IPS-20b (cell line): ENCODE data around the gene ZBTB20.

ENCODE experiments used
- H3K27ac ChIP-seq: one replicate; pipeline ENCODE4 v1.5.1; 2013; ENCODE audit warnings: low read length
- H3K27me3 ChIP-seq: 2 replicates; pipeline ENCODE4 v1.6.1; 2013; ENCODE audit warnings: mild to moderate bottlenecking, low read length, inconsistent platforms; ENCODE audit not compliant: insufficient read depth
- H3K36me3 ChIP-seq: 2 replicates; pipeline ENCODE4 v1.6.1; 2013; ENCODE audit warnings: low read depth, mild to moderate bottlenecking, inconsistent platforms, low read length, moderate library complexity; ENCODE audit not compliant: insufficient read depth
- H3K4me1 ChIP-seq: 2 replicates; pipeline ENCODE4 v1.6.1; 2013; ENCODE audit warnings: mild to moderate bottlenecking, control low read depth, inconsistent platforms, low read length, moderate library complexity; ENCODE audit not compliant: insufficient read depth
- H3K4me3 ChIP-seq: 2 replicates; pipeline ENCODE4 v1.5.1; 2013; ENCODE audit warnings: mild to moderate bottlenecking, low read length, inconsistent platforms
- H3K9ac ChIP-seq: 2 replicates; pipeline ENCODE4 v1.6.1; 2013; ENCODE audit warnings: low read depth, mild to moderate bottlenecking, inconsistent platforms, low read length, moderate library complexity
- H3K9me3 ChIP-seq: 2 replicates; pipeline ENCODE4 v1.6.1; 2013; ENCODE audit warnings: mild to moderate bottlenecking, low read depth, low read length, inconsistent platforms; ENCODE audit not compliant: insufficient read depth

The ZBTB20 gene

DNA sequence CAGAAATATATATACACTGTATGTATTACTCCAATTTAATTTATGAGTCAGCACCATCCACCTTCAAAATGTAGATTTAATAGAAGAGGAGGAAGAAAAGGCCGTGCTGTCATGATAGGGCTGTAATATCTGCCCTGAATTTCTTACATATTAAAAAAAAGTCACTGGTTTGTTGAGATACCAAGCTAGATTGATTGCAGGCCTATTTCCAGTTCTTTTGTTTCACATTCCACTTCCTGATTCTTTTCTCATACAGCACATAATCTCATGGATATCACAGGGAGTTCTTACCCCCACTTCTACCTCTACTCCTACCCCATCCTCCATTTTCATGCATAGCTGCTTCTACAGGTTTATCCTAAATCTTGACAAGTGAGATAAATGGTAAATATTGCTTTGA lies 290.3 kb downstream of the ZBTB20 start:
- no peak overlapping the region for H3K4me3 ChIP-seq
- H3K9ac ChIP-seq = no peak overlapping the region
- no peaks in the 10 kb centered on the region for H3K9me3 ChIP-seq
- H3K36me3 ChIP-seq = no peaks in the 10 kb centered on the region
- H3K27ac ChIP-seq = no peak overlapping the region
- no peaks in the 10 kb centered on the region for H3K27me3 ChIP-seq
- peaks cover 12% of the 10 kb centered on the region for H3K4me1 ChIP-seq

DNA sequence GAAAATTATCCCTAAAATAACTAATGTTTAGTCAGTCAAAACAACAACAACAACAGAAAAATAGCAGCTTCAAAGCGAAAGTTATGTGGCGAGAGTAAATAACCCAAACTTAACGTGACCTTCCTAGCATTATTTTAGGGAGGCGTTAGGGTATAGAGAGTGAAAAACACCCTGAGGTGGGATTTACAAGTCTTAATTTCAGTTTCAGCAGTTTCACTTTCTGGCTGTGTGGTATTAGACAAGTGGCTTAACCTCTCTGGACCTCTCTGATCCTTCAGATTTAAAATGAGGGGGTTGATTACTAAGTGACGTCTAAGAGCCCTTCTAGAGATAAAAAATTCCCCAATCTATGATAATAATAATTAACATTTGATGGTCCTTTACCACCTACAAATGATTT lies 291.2 kb downstream of the ZBTB20 start:
- no peaks in the 10 kb centered on the region for H3K9me3 ChIP-seq
- H3K4me3 ChIP-seq = no peak overlapping the region
- peaks cover 11% of the 10 kb centered on the region for H3K4me1 ChIP-seq
- no peaks in the 10 kb centered on the region for H3K36me3 ChIP-seq
- no peak overlapping the region for H3K9ac ChIP-seq
- H3K27me3 ChIP-seq = no peaks in the 10 kb centered on the region
- H3K27ac ChIP-seq = no peak overlapping the region

DNA sequence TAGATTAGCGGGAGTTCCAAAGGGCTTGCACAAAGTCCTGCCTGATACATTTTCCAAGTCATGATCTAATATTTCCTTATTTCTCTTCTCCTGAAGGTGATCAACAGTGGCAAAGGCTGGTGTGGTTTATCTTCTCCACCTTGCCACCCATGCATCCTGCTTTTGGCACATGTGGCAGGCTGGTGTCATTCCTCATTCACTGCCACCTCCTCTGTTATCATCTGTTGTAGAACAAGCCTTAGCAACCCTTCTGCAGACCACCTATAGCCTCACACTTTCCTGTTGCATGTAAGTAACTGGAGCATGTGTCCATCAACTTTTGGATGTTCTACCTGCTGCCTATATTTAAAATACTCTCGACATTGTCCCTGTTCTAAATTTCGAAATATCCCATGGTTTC lies 294.1 kb downstream of the ZBTB20 start:
- no peak overlapping the region for H3K9ac ChIP-seq

DNA sequence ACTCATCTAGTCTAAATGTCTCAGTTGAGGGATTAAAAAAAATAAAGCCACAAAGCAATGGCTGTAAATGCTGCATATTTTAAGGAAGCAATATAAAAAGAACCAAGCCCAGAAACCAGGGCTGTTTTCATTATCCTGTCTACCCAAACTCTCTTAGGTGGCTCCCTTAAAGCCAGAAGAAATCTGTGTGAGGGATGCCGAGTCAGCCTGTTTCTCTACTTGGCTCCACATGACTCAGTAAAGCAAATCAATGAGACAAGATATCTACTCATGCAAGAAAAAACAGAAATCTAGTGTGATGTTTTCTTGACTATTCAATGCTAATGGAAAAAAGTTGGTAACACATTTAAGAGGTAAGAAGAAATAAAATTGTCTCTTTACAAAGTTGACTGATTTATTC lies 296.2 kb downstream of the ZBTB20 start:
- H3K36me3 ChIP-seq = no peaks in the 10 kb centered on the region
- no peaks in the 10 kb centered on the region for H3K27me3 ChIP-seq
- H3K9ac ChIP-seq = no peak overlapping the region
- no peak overlapping the region for H3K4me3 ChIP-seq
- H3K27ac ChIP-seq = no peak overlapping the region
- no peaks in the 10 kb centered on the region for H3K4me1 ChIP-seq
- H3K9me3 ChIP-seq = no peaks in the 10 kb centered on the region

More for the DNA sequence above, 294.1 kb downstream of the ZBTB20 start:
- Histone ChIP-seq H3K9me3 (no peaks in the 10 kb centered on the region), H3K4me3 (no peak overlapping the region), H3K27me3 (no peaks in the 10 kb centered on the region), H3K4me1 (peaks cover 8% of the 10 kb centered on the region; the same call in 1 of the 2 replicates), H3K27ac (no peak overlapping the region), H3K36me3 (no peaks in the 10 kb centered on the region)

DNA sequence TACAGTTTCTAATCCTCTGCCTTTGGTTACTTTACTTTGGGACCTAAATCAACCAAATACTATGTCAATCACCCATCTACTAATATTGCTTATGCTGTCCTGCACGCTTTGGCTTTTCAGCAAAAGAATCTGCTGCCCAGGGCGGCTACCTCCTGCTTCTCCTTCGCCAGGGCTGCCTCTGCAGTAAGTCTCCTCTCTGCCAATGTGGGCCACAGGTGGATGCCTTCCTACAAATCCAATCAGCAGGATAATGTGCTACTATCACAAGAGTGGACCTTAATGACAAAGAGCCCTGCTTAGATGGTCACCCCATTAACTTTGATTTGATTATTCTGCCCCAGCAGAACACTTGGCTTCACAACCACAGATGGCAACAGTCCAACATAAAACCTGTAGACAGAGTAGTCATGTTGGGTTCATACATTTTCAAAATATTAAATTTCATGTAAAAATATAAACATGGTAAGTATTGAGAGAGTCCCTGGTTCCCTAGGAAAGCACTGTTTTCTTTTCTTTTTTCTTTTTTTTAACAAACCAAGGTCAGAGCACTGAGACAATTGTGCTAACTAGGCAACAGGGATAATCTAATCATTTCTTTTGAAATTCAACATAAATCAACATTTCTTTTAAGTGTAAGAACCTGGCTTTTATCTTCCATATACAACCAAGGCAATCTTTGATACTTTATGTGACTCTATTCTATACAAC lies 298.3 kb downstream of the ZBTB20 start:
- H3K9me3 ChIP-seq = no peaks in the 10 kb centered on the region
- no peaks in the 10 kb centered on the region for H3K27me3 ChIP-seq
- H3K4me3 ChIP-seq = no peak overlapping the region
- H3K36me3 ChIP-seq = no peaks in the 10 kb centered on the region
- H3K27ac ChIP-seq = no peak overlapping the region
- H3K4me1 ChIP-seq = no peaks in the 10 kb centered on the region
- H3K9ac ChIP-seq = no peak overlapping the region

DNA sequence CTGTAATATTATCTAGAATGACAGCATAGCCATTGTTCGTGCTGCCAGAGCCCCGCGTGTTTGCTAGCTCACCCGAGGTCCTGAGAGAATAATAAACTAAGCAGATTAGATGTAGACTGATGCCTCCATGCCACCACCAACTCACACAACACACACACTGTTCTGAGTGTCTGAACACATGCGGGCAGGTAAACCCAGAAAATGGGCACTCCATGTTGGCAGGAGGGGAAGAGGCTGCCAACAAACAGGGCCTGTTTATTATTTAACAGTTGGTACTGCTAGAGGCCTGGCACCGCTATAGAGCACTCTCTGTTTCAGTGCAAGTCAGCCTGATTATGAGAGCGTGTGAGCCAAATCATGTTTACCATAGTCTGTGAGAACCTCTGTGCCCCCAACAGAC lies 299.0 kb downstream of the ZBTB20 start:
- H3K9me3 ChIP-seq = no peaks in the 10 kb centered on the region
- no peaks in the 10 kb centered on the region for H3K27me3 ChIP-seq
- no peak overlapping the region for H3K9ac ChIP-seq
- no peak overlapping the region for H3K27ac ChIP-seq
- H3K36me3 ChIP-seq = no peaks in the 10 kb centered on the region
- H3K4me1 ChIP-seq = no peaks in the 10 kb centered on the region
- no peak overlapping the region for H3K4me3 ChIP-seq

DNA sequence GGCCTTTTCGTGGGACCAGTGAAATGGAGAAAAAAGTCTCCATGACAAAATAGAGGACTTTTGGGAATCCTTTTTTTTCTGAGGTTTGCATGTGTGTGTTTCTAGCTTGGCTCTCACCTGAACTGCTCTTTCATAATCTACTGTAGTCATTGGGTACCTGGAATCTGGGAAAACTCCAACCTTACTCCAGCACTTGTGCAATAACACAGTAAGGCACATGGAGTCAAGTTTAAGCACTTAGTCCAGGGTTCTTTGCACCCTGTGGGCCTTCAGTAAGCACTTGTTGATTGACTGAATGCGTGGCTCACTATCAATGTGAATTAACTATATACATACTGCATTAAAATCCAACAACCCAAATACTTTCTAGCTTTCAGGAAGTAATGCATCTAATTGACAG lies 299.5 kb downstream of the ZBTB20 start:
- Histone ChIP-seq H3K4me3 (no peak overlapping the region), H3K4me1 (no peaks in the 10 kb centered on the region), H3K9me3 (no peaks in the 10 kb centered on the region; the same call in 1 of the 2 replicates), H3K27ac (no peak overlapping the region), H3K36me3 (no peaks in the 10 kb centered on the region), H3K27me3 (no peaks in the 10 kb centered on the region), H3K9ac (no peak overlapping the region)

DNA sequence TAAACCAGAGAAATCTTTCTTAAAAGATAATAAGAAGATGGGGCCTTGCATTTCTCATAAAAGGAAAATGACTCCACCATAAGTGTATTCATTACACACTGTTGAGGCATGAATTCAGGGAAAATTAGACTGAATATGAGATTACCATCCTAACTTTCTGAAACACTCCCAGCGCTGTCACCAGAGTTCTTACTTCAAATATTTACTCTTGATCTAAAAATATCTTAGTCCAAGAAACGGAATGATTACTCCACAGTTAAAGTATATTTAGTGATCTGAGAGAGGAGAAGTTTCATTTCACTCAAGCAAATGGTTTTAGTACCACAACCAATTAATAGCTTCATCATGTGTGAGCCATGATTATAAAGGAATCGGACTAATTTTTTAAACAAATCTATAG lies 300.3 kb downstream of the ZBTB20 start:
- Histone ChIP-seq H3K9me3 (no peaks in the 10 kb centered on the region; the same call in 1 of the 2 replicates), H3K36me3 (no peaks in the 10 kb centered on the region), H3K9ac (no peak overlapping the region), H3K27me3 (no peaks in the 10 kb centered on the region), H3K4me3 (no peak overlapping the region), H3K27ac (no peak overlapping the region), H3K4me1 (no peaks in the 10 kb centered on the region)

DNA sequence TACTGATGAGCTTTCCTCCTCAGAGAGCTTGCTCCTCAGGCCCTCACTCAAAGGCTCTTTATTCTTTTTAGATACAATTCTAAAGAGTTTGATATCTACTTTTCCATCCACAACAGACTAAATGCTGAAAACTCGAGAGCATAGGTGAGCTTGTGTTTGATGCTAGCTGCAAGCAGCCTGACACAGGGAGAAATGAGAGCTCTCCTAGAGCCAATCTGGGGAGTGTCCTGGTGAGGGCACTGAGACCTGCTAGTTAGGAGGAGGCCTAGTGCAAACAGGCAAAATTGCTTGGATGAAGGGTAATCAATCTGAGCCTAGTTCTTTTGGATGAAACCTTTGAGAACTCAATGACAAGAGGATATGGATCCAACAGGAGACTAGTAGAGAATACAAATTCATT lies 300.8 kb downstream of the ZBTB20 start:
- no peak overlapping the region for H3K27ac ChIP-seq
- H3K9me3 ChIP-seq = no peaks in the 10 kb centered on the region; the same call in 1 of the 2 replicates
- H3K27me3 ChIP-seq = no peaks in the 10 kb centered on the region
- H3K36me3 ChIP-seq = no peaks in the 10 kb centered on the region
- H3K9ac ChIP-seq = no peak overlapping the region
- no peak overlapping the region for H3K4me3 ChIP-seq
- no peaks in the 10 kb centered on the region for H3K4me1 ChIP-seq

DNA sequence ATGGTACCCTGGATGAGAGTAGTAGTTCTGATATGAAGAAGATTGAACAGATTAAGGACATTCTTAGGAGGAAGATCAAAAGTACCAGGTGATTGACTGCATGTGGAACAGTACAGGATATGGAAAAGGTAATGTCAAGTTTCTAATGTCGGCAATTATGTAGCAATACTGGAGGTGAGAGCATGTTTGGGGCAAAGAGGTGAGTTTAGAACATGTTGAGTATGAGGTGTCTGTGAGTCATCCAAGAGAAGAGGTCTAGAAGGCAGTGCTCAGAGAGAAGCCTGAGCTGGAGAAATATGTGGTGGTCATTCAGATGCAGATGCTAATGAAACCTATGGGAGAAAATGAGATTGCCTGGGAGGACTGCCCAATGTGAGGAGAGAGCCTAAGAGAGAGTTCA lies 305.6 kb downstream of the ZBTB20 start:
- Histone ChIP-seq H3K27me3 (no peaks in the 10 kb centered on the region), H3K27ac (no peak overlapping the region), H3K4me3 (no peak overlapping the region), H3K36me3 (no peaks in the 10 kb centered on the region), H3K9me3 (no peaks in the 10 kb centered on the region; the same call in 1 of the 2 replicates), H3K9ac (no peak overlapping the region), H3K4me1 (no peaks in the 10 kb centered on the region)

DNA sequence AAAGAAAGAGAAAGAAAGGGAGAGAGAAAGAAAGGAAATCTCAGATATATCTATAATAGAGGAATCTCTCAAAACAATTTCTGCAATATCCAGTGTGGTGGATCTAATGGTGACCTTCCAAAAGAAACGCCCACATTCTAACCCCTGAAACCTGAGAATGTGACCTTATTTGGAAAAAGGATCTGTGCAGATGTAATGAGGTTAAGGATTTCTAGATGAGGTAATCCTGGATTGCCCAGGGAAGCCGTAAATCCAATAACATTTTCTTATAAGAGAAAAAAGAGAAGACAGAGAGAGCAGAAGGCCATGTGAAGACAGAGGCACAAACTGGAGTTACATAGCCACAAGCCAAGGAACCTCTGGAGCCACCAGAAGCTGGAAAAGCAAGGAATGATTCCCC lies 307.6 kb downstream of the ZBTB20 start:
- Histone ChIP-seq H3K27me3 (no peaks in the 10 kb centered on the region), H3K4me1 (no peaks in the 10 kb centered on the region), H3K9me3 (no peaks in the 10 kb centered on the region; the same call in 1 of the 2 replicates), H3K36me3 (no peaks in the 10 kb centered on the region), H3K27ac (no peak overlapping the region), H3K4me3 (no peak overlapping the region), H3K9ac (no peak overlapping the region)

DNA sequence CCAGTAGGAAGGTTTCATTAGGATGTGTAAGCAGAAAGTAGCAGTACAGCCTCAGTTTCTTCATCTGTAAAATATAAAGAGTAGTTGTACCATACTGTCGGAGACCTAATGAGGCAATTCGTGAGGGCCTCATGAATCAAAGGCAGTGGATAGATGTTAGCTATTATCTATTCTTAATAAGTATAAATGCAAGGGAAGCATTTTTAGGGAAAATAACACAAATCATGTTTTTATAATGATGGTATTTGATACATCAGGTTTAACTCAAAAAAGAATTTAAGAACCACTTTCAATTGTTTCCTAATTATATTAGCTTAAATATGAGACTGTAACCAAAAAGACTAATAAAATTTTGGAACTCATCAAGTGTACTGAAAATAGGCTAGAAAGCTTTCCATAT lies 309.1 kb downstream of the ZBTB20 start:
- H3K27me3 ChIP-seq = no peaks in the 10 kb centered on the region
- no peaks in the 10 kb centered on the region for H3K36me3 ChIP-seq
- no peaks in the 10 kb centered on the region; the same call in 1 of the 2 replicates for H3K9me3 ChIP-seq
- no peak overlapping the region for H3K9ac ChIP-seq
- no peaks in the 10 kb centered on the region for H3K4me1 ChIP-seq
- no peak overlapping the region for H3K27ac ChIP-seq
- no peak overlapping the region for H3K4me3 ChIP-seq
